K562 (cell line): ENCODE results near the gene TULP3. TPM values are rescaled to one million over a fixed set of nuclear protein-coding genes. Genes with fewer than 3 reads are reported as not detected.

Experiments
- ATAC-seq: fragments of 200-7000 bp; cut with Tn5 transposase; 3 replicates; pipeline ENCODE4 v1.9.1; 2020; ENCODE audit warnings: moderate library complexity
- BruUV-seq: library from RNA; stranded (reverse); fragments of 400-500 nt; replicated peaks from 2 replicates; lab custom pipeline; 2021; lab: Mats Ljungman, UMichigan
- CTCF ChIA-PET: fragments of 300-600 bp; formaldehyde crosslinking; extraction: SDS; loops from one replicate; lab custom pipeline; 2021; ENCODE audit warnings: low intra/inter-chr PET ratio; lab: Yijun Ruan, JAX
- POLR2A ChIA-PET: fragments of 300-600, 350-650 bp; sonication (Branson Sonifier 250); formaldehyde crosslinking; extraction: SDS; loops from one replicate; lab custom pipeline; 2021; ENCODE audit warnings: antibody characterized with exemption, inconsistent platforms; lab: Yijun Ruan, JAX
- DNase-seq, 4 experiments: peaks; one replicate each; pipeline versions ENCODE4 v3.0.0 to v3.0.0-alpha.2; 2011 to 2018; ENCODE audit warnings: low spot score in 3 of 4, mixed read lengths in 3 of 4; ENCODE audit errors: extremely low read depth in 1 of 4
- FAIRE-seq: peaks from 2 replicates; lab custom pipeline; 2011; peaks lifted over from hg19 to GRCh38; lab: Jason Lieb, UNC
- H2AFZ ChIP-seq: 2 replicates; pipeline ENCODE4 v1.6.0; 2011; ENCODE audit warnings: low read depth, low read length, control low read depth, inconsistent platforms
- H3K27ac ChIP-seq: fragments of 200-600 bp; 3 replicates; pipeline ENCODE4 v1.8.0; 2011; ENCODE audit warnings: low read depth, mild to moderate bottlenecking, control low read depth, inconsistent platforms, low read length, moderate library complexity, mixed read lengths; ENCODE audit errors: extremely low read depth
- H3K27me3 ChIP-seq, 2 experiments: fragments of 300-600 bp in 1 of 2; 2 replicates in 1 of 2; 3 replicates in 1 of 2; pipeline versions ENCODE4 v1.6.0 to v1.8.0; 2011; ENCODE audit warnings: inconsistent platforms in 2 of 2, low read length in 2 of 2, mild to moderate bottlenecking in 1 of 2, mixed read lengths in 1 of 2, moderate library complexity in 1 of 2; ENCODE audit not compliant: control insufficient read depth in 2 of 2, insufficient read depth in 2 of 2
- H3K36me3 ChIP-seq: fragments of 300-600 bp; 3 replicates; pipeline ENCODE4 v1.8.0; 2011; ENCODE audit warnings: mild to moderate bottlenecking, low read length, inconsistent platforms; ENCODE audit not compliant: control insufficient read depth, insufficient read depth
- H3K4me1 ChIP-seq, 2 experiments: fragments of 200-600 bp in 1 of 2; replicated peaks in 1 of 2; 2 replicates in 1 of 2; 3 replicates in 1 of 2; pipeline versions ENCODE4 v1.5.1 to v1.8.0; 2011; ENCODE audit warnings: inconsistent platforms in 2 of 2, low read length in 2 of 2, mild to moderate bottlenecking in 1 of 2, mixed read lengths in 1 of 2, moderate library complexity in 1 of 2; ENCODE audit not compliant: control insufficient read depth in 2 of 2, insufficient read depth in 2 of 2
- H3K4me2 ChIP-seq: 2 replicates; pipeline ENCODE4 v1.6.1; 2011; ENCODE audit warnings: low read length, control low read depth, inconsistent platforms, mixed read lengths; ENCODE audit not compliant: insufficient read depth
- H3K4me3 ChIP-seq: fragments of 200-600 bp; sonication (generic), shearing (Covaris generic); 2 replicates; pipeline ENCODE4 v1.5.1; 2016; ENCODE audit warnings: control low read depth, inconsistent platforms
- H3K79me2 ChIP-seq: fragments of 200-600 bp; 3 replicates; pipeline ENCODE4 v1.8.0; 2011; ENCODE audit warnings: low read length, inconsistent platforms; ENCODE audit not compliant: control insufficient read depth, insufficient read depth
- H3K9ac ChIP-seq, 2 experiments: 2 replicates each; pipeline versions ENCODE4 v1.6.0 to v1.6.1; 2011; ENCODE audit warnings: low read depth in 2 of 2, low read length in 2 of 2, control low read depth in 1 of 2, inconsistent platforms in 1 of 2, mild to moderate bottlenecking in 1 of 2, mixed read lengths in 1 of 2; ENCODE audit not compliant: insufficient read depth in 1 of 2
- H3K9me1 ChIP-seq: one replicate; pipeline ENCODE4 v1.6.0; 2011; ENCODE audit warnings: inconsistent platforms, mild to moderate bottlenecking, low read length, moderate library complexity; ENCODE audit not compliant: control insufficient read depth, insufficient read depth
- H3K9me3 ChIP-seq: replicated peaks from 2 replicates; pipeline ENCODE4 v1.5.1; 2011; ENCODE audit warnings: low read depth, low read length, inconsistent platforms; ENCODE audit not compliant: control insufficient read depth, insufficient read depth
- H4K20me1 ChIP-seq: replicated peaks from 2 replicates; pipeline ENCODE4 v1.6.1; 2011; ENCODE audit warnings: low read length, inconsistent platforms, mixed read lengths; ENCODE audit not compliant: control insufficient read depth, insufficient read depth
- CBX8 ChIP-seq: fragments of 200-600 bp; sonication (generic); IDR thresholded peaks from 2 replicates; pipeline ENCODE4 v1.6.1; 2012; ENCODE audit warnings: borderline replicate concordance, mixed run types, low read depth, mild to moderate bottlenecking, moderate library complexity, mixed read lengths, low read length, control low read depth, inconsistent platforms; ENCODE audit not compliant: poor library complexity, severe bottlenecking; ENCODE audit errors: extremely low read depth
- MCM7 ChIP-seq, 2 experiments: fragments of 450-650 bp; IDR thresholded peaks; 2 replicates each; pipeline ENCODE4 v1.6.1; 2016 to 2018
- MTF1 ChIP-seq: fragments of 250-450 bp; sonication (Bioruptor Pico); IDR thresholded peaks from 2 replicates; pipeline ENCODE4 v1.9.0; 2021; ENCODE audit warnings: moderate library complexity, mild to moderate bottlenecking, inconsistent platforms, borderline replicate concordance
- NR2F6 ChIP-seq: fragments of 450-650 bp; formaldehyde crosslinking; IDR thresholded peaks from 2 replicates; pipeline ENCODE4 v1.4.0; 2020; ENCODE audit warnings: mild to moderate bottlenecking
- RNF219 ChIP-seq: fragments of 250-450 bp; sonication (Bioruptor Pico); IDR thresholded peaks from 2 replicates; pipeline ENCODE4 v1.5.0; 2022; ENCODE audit warnings: mild to moderate bottlenecking
- SMAD1 ChIP-seq: fragments of 150-350 bp; IDR thresholded peaks from 2 replicates; pipeline ENCODE4 v1.6.1; 2014; ENCODE audit warnings: low read length, low read depth; ENCODE audit not compliant: partially characterized antibody
- SPI1 ChIP-seq: IDR thresholded peaks from 2 replicates; pipeline ENCODE4 v1.6.1; 2011; ENCODE audit warnings: low read depth, low read length, control low read depth, borderline replicate concordance
- XRCC4 ChIP-seq: IDR thresholded peaks from one replicate; pipeline ENCODE4 v1.6.1; 2011; ENCODE audit not compliant: insufficient read depth, insufficient read length; ENCODE audit errors: extremely low read depth
- ZKSCAN8 ChIP-seq: fragments of 200-800 bp; sonication (Bioruptor generic); IDR thresholded peaks from 2 replicates; pipeline ENCODE4 v1.6.1; 2016; ENCODE audit warnings: missing genetic modification characterization, missing compliant biosample characterization
- ZNF431 ChIP-seq: sonication (generic); formaldehyde crosslinking; IDR thresholded peaks from 2 replicates; pipeline ENCODE4 v1.8.0; 2022; ENCODE audit warnings: mild to moderate bottlenecking, missing genetic modification reagents
- ZNF583 ChIP-seq: fragments of 250-450 bp; sonication (Bioruptor Pico); IDR thresholded peaks from 2 replicates; pipeline ENCODE4 v1.4.0; 2020
- ZNF668 ChIP-seq: fragments of 250-450 bp; sonication (Bioruptor Pico); IDR thresholded peaks from 2 replicates; pipeline ENCODE4 v1.8.0; 2022; ENCODE audit warnings: mild to moderate bottlenecking, inconsistent platforms
- ZNF699 ChIP-seq: fragments of 250-450 bp; sonication (Bioruptor Pico); IDR thresholded peaks from 2 replicates; pipeline ENCODE4 v1.8.0; 2021; ENCODE audit warnings: mild to moderate bottlenecking, moderate library complexity; ENCODE audit not compliant: insufficient replicate concordance
- WGBS: fragments of 100-300 bp; shearing (Covaris generic); methylation state at CpG from one replicate; pipeline ENCODE4 v1.1.6; 2016; ENCODE audit warnings: low coverage, mixed read lengths; ENCODE audit not compliant: insufficient coverage; ENCODE audit errors: missing lambda C conversion rate; 5-methylcytosine and 5-hydroxymethylcytosine counted together
- in situ Hi-C: fragments of 300-500 bp; cut with MboI; formaldehyde crosslinking; loops from 4 replicates; pipeline ENCODE4 v1.15.0; 2018; ENCODE audit warnings: inconsistent platforms, mixed read lengths
- intact Hi-C: fragments of 100-400 bp; cut with micrococcal nuclease; formaldehyde crosslinking; loops from 2 replicates; pipeline ENCODE4 v1.14.2; 2022
- polyA plus RNA-seq, 8 experiments: library from polyadenylated mRNA; depleted of rRNA in 4 of 8; stranded (reverse) in 5 of 8; unstranded in 3 of 8; fragments of >200 nt; fragmentation: Nextera tagmentation in 2 of 8; fragmentation: Illumina TruSeq in 1 of 8; extraction: Ambion mirVana in 2 of 8; extraction: Trizol in 1 of 8; gene quantifications; 2 replicates each; pipeline versions ENCODE4 v1.2.1 to v1.2.3, GENCODE V29; 2011 to 2014; ENCODE audit warnings: inconsistent platforms in 1 of 8, missing spikeins in 1 of 8
- total RNA-seq, 7 experiments: library from RNA; depleted of rRNA in 6 of 7; stranded (reverse); fragments of >200 nt in 6 of 7; fragmentation: Illumina TruSeq in 2 of 7; extraction: Trizol in 2 of 7; gene quantifications; 2 replicates each; pipeline versions ENCODE4 v1.2.1 to v1.2.3, GENCODE V29; 2011 to 2021; ENCODE audit warnings: low replicate concordance in 1 of 7
- TF ChIP-seq, protein P1 (sequence below): IDR thresholded peaks from 3 replicates; pipeline ENCODE4 v1.6.1; 2011; ENCODE audit warnings: borderline replicate concordance, mild to moderate bottlenecking, moderate library complexity; ENCODE audit not compliant: insufficient read length; ENCODE audit errors: extremely low read depth

The TULP3 gene
- total and polyA plus RNA-seq, 9 of the 15 experiments (the other 6 are each of a cell fraction or from before 2014, with no cell fraction given) = 3.6 to 13.3 (median 7.3) TPM

DNA sequence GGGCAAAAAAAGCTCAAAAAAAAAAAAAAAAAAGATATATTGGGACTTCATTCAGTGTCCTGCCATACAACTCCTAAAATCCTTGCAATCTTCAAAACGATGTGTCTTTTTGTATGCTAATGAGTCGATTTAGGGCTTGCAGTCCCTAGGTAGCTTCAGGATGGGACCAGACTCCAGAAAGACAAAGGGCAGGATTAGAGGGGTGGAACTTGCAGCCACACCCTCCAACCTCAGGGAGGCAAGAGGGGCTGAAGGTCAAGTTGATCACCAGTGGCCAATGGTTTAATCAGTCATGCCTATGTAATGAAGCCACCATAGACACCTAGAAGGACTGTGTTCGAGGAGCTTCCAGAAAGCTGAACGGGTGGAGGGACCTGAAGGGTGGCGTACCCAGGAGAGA lies 97.8 kb downstream of the TULP3 start:
- POLR2A ChIA-PET = interaction anchor here (1.3 kb wide), 1 partner anchor 27 kb away, joined by 3 read pairs; no protein-coding TSS in a partner anchor
- no peaks in the 10 kb centered on the region for H3K9me3 ChIP-seq
- no peaks in the 10 kb centered on the region for H3K27me3 ChIP-seq
- H3K27ac ChIP-seq = no peak overlapping the region
- H3K4me2 ChIP-seq = no peak overlapping the region
- H3K9ac ChIP-seq = no peak overlapping the region
- TF ChIP-seq SMAD1 (no peak), ZNF699 (CRISPR knock-in tag) (no peak), ZNF431 (no peak), CBX8 (no peak), ZNF668 (CRISPR knock-in tag) (no peak), RNF219 (CRISPR knock-in tag) (no peak), MCM7 (IDR thresholded peaks at IDR 0.05) (no peak), MTF1 (CRISPR knock-in tag) (no peak), ZKSCAN8 (CRISPR knock-in tag) (no peak), NR2F6 (no peak), ZNF583 (no peak), SPI1 (no peak), XRCC4 (no peak)
- TF ChIP-seq, protein P1, sequence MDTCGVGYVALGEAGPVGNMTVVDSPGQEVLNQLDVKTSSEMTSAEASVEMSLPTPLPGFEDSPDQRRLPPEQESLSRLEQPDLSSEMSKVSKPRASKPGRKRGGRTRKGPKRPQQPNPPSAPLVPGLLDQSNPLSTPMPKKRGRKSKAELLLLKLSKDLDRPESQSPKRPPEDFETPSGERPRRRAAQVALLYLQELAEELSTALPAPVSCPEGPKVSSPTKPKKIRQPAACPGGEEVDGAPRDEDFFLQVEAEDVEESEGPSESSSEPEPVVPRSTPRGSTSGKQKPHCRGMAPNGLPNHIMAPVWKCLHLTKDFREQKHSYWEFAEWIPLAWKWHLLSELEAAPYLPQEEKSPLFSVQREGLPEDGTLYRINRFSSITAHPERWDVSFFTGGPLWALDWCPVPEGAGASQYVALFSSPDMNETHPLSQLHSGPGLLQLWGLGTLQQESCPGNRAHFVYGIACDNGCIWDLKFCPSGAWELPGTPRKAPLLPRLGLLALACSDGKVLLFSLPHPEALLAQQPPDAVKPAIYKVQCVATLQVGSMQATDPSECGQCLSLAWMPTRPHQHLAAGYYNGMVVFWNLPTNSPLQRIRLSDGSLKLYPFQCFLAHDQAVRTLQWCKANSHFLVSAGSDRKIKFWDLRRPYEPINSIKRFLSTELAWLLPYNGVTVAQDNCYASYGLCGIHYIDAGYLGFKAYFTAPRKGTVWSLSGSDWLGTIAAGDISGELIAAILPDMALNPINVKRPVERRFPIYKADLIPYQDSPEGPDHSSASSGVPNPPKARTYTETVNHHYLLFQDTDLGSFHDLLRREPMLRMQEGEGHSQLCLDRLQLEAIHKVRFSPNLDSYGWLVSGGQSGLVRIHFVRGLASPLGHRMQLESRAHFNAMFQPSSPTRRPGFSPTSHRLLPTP = no peak
- TF ChIP-seq, all 486 proteins: peak for 0
- intact Hi-C loops = no loop called here
- no peak overlapping the region for H3K4me3 ChIP-seq
- no peak for FAIRE-seq
- ATAC-seq = no peak
- peaks cover 16% of the 10 kb centered on the region; the same call in 2 of the 3 replicates for H3K79me2 ChIP-seq
- CTCF ChIA-PET = no interaction called here
- H3K4me1 ChIP-seq = peaks cover 3 to 6% of the 10 kb centered on the region in 2 experiments; a peak in 2 of 5 replicates
- peaks cover 8% of the 10 kb centered on the region; the same call in 2 of the 3 replicates for H3K36me3 ChIP-seq
- no peak overlapping the region for H2AFZ ChIP-seq
- H4K20me1 ChIP-seq = no peaks in the 10 kb centered on the region
- WGBS = 84% methylated on average over 5 of the region's 5 CpGs
- no TSS peak for BruUV-seq
- H3K9me1 ChIP-seq = no peaks in the 10 kb centered on the region
- in situ Hi-C loops = no loop called here
- DNase-seq = no peak
